ENCODE measurements around the gene CCDC106.
A peak's percentile ranks its signal among the peaks of the same experiment; 100 is the strongest.

The CCDC106 gene

DNA sequence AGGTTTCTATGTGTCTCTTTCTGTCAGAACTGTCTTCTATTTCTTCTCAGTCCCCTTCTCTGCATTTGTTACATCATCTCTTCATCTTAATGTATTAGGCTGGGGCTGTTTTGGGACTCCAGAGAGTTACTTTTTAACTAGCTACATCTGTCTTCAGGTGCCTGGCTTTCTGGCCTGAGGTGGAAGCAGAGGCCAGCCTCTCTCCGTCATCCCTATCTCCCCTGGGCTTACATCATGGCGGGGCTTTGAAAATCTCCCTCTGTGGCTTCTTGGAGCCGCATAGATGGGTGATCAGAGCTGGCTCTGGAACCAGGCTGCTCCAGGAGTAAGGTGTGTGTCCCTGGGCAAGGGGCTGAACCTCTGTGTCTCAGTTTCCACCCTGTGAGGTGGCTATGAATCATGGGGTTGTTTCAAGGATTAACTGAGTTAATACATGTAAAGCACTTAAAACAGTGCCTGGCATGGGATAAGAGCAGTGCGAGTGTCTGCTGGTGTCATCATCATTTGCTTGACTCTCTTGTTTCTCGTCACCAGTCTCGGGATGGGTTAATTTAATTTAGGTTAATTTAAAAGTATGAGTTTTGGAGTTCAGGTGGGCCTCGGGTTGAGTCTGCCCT lies 29.0 kb downstream of the CCDC106 start:
- TF ChIP-seq, protein P1, sequence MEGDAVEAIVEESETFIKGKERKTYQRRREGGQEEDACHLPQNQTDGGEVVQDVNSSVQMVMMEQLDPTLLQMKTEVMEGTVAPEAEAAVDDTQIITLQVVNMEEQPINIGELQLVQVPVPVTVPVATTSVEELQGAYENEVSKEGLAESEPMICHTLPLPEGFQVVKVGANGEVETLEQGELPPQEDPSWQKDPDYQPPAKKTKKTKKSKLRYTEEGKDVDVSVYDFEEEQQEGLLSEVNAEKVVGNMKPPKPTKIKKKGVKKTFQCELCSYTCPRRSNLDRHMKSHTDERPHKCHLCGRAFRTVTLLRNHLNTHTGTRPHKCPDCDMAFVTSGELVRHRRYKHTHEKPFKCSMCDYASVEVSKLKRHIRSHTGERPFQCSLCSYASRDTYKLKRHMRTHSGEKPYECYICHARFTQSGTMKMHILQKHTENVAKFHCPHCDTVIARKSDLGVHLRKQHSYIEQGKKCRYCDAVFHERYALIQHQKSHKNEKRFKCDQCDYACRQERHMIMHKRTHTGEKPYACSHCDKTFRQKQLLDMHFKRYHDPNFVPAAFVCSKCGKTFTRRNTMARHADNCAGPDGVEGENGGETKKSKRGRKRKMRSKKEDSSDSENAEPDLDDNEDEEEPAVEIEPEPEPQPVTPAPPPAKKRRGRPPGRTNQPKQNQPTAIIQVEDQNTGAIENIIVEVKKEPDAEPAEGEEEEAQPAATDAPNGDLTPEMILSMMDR (IDR thresholded peaks at IDR 0.05; ENCODE audit: low read depth, low read length): no peak
- no peak overlapping the region for H3K4me3 ChIP-seq (replicated peaks in 1 of 2; ENCODE audit: low read depth in 2 of 2, low read length in 2 of 2)
- DNase-seq (ENCODE audit: low read depth in 2 of 2): no peak

DNA sequence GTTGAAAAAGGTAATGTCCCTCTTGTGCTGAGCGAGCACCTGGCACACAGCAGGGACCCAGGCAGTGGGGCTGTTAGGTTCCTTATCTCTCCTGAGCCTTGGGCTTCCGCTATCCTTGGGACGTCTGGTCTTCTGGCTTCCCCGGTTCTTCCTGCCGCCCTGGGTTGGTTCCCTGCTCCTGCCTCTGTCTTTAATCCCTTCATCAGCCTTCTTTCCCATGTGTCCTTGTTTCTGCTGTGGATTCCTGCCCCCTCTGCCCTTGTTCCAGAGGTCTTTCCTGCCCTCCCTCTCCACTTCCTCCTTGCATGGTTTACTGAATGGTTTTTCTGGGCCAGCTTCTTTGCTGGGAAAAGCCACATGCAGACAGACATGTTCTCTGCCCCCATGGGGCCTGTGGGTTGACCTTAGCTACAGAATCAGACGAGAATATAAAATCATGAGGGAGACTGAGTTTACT lies 29.6 kb downstream of the CCDC106 start:
- TF ChIP-seq, protein P1 (IDR thresholded peaks at IDR 0.05; ENCODE audit: low read depth, low read length): no peak
- no peak for DNase-seq (ENCODE audit: low read depth in 2 of 2)
- H3K4me3 ChIP-seq (replicated peaks in 1 of 2; ENCODE audit: low read depth in 2 of 2, low read length in 2 of 2): no peak overlapping the region

DNA sequence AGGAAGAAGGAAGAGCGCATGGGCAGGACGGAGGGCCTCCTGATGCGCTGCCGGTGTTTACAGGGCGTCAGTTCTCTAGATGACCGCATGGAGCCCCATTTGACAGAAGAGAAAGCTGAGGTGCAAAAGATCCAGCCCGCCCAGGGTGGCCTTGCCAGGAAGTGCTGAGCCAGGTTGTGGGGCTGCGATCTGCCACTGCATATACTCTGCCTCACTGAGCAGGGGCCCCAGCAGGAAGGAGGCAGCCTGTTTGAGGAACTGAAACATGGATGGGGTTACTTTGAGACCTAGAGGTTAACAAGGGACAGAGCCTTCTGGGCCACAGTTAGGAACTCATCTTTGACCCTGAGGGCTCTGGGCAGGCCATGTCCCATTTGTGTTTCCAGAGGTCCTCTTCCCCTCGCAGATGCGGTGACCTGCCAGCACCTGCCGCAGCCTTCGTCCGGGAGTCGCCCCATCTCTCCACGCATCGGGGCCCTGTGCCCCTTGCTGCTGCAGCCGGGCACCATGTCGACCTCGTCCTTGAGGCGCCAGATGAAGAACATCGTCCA lies 30.2 kb downstream of the CCDC106 start:
- DNase-seq (ENCODE audit: low read depth in 2 of 2): no peak
- H3K4me3 ChIP-seq (replicated peaks in 1 of 2; ENCODE audit: low read depth in 2 of 2, low read length in 2 of 2): no peak overlapping the region
- TF ChIP-seq, protein P1 (IDR thresholded peaks at IDR 0.05; ENCODE audit: low read depth, low read length): no peak

DNA sequence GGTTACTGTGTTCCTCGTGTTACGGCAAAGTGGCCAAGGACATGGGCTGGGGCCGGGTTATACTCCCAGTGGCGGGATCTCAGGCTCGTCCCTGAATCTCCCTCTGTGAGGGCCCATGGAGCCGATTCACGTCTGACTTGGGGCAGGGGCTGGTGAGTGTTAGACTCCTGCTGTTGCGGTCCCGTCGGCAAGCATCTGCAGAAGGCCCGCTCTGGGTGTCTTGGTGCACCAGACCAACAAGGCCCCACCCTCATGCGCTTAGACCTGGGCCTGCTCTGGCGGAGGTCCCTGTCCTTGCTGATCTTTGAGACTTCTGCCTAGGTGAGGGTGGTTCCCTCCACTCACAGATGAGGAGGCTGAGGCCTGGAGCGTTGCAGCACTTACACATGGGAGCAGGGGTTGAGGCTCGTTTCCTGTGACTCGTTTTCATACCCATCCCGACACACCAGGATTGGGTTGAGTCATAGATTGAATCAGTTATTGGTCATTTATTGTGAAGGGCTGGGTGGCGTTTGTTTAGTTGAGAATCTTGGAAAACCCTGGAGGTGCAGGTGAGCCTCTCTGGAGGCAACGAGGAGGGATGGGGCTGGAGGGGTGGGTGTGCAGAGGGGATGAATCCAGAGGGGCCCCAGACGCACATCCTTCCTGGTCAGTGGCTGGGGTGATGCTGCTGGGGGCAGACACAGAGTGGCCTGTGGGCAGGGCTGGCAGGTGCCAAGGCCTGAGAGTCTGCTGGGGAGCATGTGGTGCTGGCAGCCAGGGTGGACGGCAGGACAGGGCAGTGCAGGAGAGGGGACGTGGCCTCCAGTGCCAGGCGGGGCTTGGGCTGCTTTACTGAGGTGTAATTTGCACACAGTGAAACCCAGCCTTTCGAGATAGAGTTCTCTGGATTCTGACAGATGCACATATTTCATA lies 31.6 kb downstream of the CCDC106 start:
- DNase-seq (ENCODE audit: low read depth in 2 of 2): peak in 1 of 2 donors; percentile 67
- H3K4me3 ChIP-seq (replicated peaks in 1 of 2; ENCODE audit: low read depth in 2 of 2, low read length in 2 of 2): no peak overlapping the region
- TF ChIP-seq, protein P1 (IDR thresholded peaks at IDR 0.05; ENCODE audit: low read depth, low read length): no peak

DNA sequence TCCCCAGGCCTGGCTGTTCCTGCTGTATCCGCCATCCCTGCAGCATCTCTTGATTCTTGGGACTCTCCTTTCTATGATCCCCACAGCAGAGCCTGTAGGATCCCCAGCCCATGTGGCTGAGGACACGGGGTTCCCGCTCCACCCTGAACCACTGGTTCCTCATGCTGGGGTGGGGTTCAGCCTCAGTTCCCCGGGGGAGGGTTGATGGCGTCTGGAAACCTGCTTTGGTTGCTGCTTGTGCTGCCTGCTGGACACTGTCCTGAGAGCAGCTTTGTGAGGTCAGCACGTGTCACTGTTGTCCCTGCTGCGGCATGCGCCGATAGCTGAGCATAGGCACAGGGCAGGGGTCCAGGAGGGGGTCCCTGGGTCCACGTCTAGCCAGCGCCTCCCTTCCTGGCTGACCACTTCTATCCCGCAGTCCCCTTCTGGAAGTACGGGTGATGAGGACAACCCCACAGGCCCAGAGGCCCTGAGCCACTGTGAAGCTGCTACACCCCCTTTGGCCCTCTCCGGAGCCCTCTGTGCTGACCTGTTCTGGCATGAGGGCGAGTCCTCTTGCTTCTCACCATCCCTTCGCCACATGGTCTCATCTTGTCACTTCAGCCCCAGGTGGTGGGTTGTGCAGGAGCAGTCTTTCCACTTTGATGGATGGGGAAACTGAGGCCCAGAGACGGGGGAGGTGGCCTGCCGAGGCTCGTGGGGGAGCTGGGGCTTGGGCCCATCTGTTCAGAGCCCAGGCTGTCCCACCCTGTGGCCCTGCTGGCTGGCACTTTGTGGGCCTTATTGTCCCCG lies 32.5 kb downstream of the CCDC106 start:
- no peak overlapping the region for H3K4me3 ChIP-seq (replicated peaks in 1 of 2; ENCODE audit: low read depth in 2 of 2, low read length in 2 of 2)
- TF ChIP-seq, protein P1 (IDR thresholded peaks at IDR 0.05; ENCODE audit: low read depth, low read length): no peak
- DNase-seq (ENCODE audit: low read depth in 2 of 2): no peak

Measured in cardiac fibroblast (primary cell).